Nephron (organoid): ENCODE data around the gene PROX1.

Experiments
- H3K27ac Mint-ChIP-seq, 3 experiments: 2 replicates each; pipeline ENCODE4 v1.8.0; 2020; ENCODE audit warnings: mixed read lengths in 3 of 3, mild to moderate bottlenecking in 2 of 3, moderate library complexity in 1 of 3
- H3K27me3 Mint-ChIP-seq: 2 replicates; pipeline ENCODE4 v1.8.0; 2021; ENCODE audit warnings: low read depth, mild to moderate bottlenecking, moderate library complexity, mixed read lengths
- H3K36me3 Mint-ChIP-seq: 2 replicates; pipeline ENCODE4 v1.8.0; 2020; ENCODE audit warnings: low read depth, mixed read lengths
- H3K4me1 Mint-ChIP-seq: 2 replicates; pipeline ENCODE4 v1.8.0; 2020; ENCODE audit warnings: mixed read lengths
- H3K4me3 Mint-ChIP-seq, 3 experiments: 2 replicates each; pipeline ENCODE4 v1.8.0; 2020; ENCODE audit warnings: mild to moderate bottlenecking in 3 of 3, mixed read lengths in 3 of 3, moderate library complexity in 2 of 3
- H3K9me3 Mint-ChIP-seq: 2 replicates; pipeline ENCODE4 v1.8.0; 2020; ENCODE audit warnings: mixed read lengths
- TF ChIP-seq, protein P1 (sequence below), 3 experiments: fragments of 200-600 bp; sonication (generic); IDR thresholded peaks; one replicate each; pipeline ENCODE4 v1.5.0; 2021; ENCODE audit warnings: antibody characterized with exemption in 3 of 3; ENCODE audit not compliant: unreplicated experiment in 3 of 3

Gene PROX1

DNA sequence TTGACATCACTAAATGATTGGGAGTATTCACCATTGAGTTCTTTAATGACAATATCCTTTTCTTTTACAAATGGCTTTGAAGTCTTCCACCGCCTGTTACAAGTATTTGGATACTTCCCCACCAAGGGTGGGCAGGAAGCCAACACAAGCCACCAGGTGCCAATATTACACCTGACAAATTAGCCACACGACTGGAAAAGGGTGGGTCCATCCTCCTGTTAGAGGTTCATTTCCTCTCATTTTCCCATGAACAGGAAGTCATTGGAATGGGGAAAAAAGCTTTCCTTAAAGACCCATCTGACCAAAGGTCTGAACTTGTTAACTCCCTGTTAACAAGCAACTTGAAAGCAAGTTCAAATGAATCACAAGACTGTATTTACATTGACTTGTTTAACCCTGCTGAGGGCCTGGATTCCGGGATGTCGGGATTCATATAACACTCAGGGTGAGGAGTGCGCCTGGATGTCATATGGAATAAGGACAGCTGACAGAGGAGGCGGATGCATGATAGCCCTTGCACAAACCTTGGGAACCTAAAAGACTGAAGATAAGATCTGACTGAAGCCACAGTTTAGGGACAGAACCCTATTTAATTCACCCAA lies 40.5 kb upstream of the PROX1 start:
- Mint-ChIP-seq H3K4me1 (no peaks in the 10 kb centered on the region), H3K4me3 (no peak overlapping the region), H3K27ac (no peak overlapping the region), H3K9me3 (no peaks in the 10 kb centered on the region), H3K36me3 (no peaks in the 10 kb centered on the region), H3K27me3 (no peaks in the 10 kb centered on the region)
- TF ChIP-seq, protein P1, sequence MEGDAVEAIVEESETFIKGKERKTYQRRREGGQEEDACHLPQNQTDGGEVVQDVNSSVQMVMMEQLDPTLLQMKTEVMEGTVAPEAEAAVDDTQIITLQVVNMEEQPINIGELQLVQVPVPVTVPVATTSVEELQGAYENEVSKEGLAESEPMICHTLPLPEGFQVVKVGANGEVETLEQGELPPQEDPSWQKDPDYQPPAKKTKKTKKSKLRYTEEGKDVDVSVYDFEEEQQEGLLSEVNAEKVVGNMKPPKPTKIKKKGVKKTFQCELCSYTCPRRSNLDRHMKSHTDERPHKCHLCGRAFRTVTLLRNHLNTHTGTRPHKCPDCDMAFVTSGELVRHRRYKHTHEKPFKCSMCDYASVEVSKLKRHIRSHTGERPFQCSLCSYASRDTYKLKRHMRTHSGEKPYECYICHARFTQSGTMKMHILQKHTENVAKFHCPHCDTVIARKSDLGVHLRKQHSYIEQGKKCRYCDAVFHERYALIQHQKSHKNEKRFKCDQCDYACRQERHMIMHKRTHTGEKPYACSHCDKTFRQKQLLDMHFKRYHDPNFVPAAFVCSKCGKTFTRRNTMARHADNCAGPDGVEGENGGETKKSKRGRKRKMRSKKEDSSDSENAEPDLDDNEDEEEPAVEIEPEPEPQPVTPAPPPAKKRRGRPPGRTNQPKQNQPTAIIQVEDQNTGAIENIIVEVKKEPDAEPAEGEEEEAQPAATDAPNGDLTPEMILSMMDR (IDR thresholded peaks at IDR 0.05; ENCODE audit: unreplicated experiment in 3 of 3), result no peak

DNA sequence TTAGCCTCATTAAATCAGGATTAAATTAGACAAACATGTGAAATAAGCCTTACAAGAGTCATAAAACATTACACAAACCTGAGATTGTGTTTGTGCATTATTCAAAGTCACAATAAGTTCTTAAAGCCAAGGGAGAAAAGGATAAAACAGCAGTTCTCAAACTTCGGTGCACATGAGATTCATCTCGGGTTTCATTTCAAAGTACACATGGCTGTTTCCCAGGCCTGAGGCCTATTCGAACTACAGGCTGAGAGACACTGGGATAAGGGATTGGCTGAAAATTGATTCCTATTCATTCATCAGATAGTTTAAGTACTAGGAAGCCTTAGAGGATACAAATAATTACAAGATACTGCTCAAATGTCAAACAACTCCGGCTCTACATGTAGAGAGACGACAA lies 35.9 kb upstream of the PROX1 start:
- Mint-ChIP-seq H3K27ac (no peak overlapping the region), H3K27me3 (no peaks in the 10 kb centered on the region), H3K4me3 (no peak overlapping the region), H3K4me1 (no peaks in the 10 kb centered on the region), H3K36me3 (no peaks in the 10 kb centered on the region), H3K9me3 (no peaks in the 10 kb centered on the region)
- TF ChIP-seq, protein P1 (IDR thresholded peaks at IDR 0.05; ENCODE audit: unreplicated experiment in 3 of 3), result no peak

DNA sequence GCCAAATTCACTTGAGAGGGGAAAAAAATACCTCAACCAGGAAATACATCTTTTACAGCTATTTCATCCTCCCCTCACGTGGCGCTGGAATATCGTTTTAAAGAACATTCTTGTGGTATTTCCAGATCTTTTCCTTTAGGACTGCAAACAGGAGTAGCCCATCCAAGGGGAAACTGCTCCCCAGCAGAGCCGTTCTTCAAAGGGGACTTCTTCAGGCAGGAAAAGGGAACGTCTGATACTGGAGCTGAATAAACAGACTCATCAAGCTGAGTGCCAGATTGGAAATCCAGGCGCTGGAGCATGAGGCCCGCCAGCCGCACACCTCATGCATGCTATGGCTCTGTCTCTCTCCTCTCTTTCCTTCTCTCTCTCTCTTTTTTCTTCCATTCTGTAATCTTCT lies 34.0 kb upstream of the PROX1 start:
- Mint-ChIP-seq H3K4me1 (no peaks in the 10 kb centered on the region), H3K9me3 (no peaks in the 10 kb centered on the region), H3K27ac (no peak overlapping the region), H3K4me3 (no peak overlapping the region), H3K27me3 (no peaks in the 10 kb centered on the region), H3K36me3 (no peaks in the 10 kb centered on the region)
- TF ChIP-seq, protein P1 (IDR thresholded peaks at IDR 0.05; ENCODE audit: unreplicated experiment in 3 of 3), result no peak

- TF ChIP-seq, protein P1 (IDR thresholded peaks at IDR 0.05; ENCODE audit: unreplicated experiment in 3 of 3), result no peak
- Mint-ChIP-seq H3K4me3 (no peak overlapping the region), H3K27ac (no peak overlapping the region), H3K9me3 (no peaks in the 10 kb centered on the region), H3K27me3 (no peaks in the 10 kb centered on the region), H3K36me3 (no peaks in the 10 kb centered on the region), H3K4me1 (no peaks in the 10 kb centered on the region)
These were observed 31.4 kb upstream of the PROX1 start for GRCh38 chr1:213956295-213956770.

DNA sequence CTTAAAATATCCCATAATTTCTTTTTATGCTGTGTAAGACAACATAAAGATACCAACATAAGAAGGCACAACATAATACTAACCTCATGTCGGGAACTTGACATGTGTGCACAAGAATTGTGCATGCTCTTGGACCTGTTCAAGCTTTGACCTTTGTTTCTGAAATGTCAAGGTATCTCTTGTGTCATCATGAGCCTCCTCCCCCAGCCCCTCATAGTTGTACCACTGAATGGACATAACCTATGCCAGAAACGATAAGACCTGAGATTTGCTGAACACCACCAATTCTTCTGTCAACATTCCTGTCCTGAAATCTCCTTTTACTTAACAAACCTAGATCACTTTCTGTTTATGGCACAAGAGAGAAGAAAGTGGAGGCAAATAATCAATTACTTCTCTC lies 29.4 kb upstream of the PROX1 start:
- H3K4me3 Mint-ChIP-seq, result no peak overlapping the region
- H3K9me3 Mint-ChIP-seq, result no peaks in the 10 kb centered on the region
- TF ChIP-seq, protein P1 (IDR thresholded peaks at IDR 0.05; ENCODE audit: unreplicated experiment in 3 of 3), result no peak
- H3K27ac Mint-ChIP-seq, result no peak overlapping the region
- H3K27me3 Mint-ChIP-seq, result no peaks in the 10 kb centered on the region
- H3K4me1 Mint-ChIP-seq, result no peaks in the 10 kb centered on the region
- H3K36me3 Mint-ChIP-seq, result no peaks in the 10 kb centered on the region

GRCh38 chr1:213960963-213961362 lies 26.8 kb upstream of the PROX1 start:
- Mint-ChIP-seq H3K4me3 (no peak overlapping the region), H3K36me3 (no peaks in the 10 kb centered on the region), H3K9me3 (no peaks in the 10 kb centered on the region), H3K4me1 (no peaks in the 10 kb centered on the region), H3K27ac (no peak overlapping the region), H3K27me3 (no peaks in the 10 kb centered on the region)
- TF ChIP-seq, protein P1 (IDR thresholded peaks at IDR 0.05; ENCODE audit: unreplicated experiment in 3 of 3), result no peak
